ENCODE measurements around the gene EMX2.

DNA sequence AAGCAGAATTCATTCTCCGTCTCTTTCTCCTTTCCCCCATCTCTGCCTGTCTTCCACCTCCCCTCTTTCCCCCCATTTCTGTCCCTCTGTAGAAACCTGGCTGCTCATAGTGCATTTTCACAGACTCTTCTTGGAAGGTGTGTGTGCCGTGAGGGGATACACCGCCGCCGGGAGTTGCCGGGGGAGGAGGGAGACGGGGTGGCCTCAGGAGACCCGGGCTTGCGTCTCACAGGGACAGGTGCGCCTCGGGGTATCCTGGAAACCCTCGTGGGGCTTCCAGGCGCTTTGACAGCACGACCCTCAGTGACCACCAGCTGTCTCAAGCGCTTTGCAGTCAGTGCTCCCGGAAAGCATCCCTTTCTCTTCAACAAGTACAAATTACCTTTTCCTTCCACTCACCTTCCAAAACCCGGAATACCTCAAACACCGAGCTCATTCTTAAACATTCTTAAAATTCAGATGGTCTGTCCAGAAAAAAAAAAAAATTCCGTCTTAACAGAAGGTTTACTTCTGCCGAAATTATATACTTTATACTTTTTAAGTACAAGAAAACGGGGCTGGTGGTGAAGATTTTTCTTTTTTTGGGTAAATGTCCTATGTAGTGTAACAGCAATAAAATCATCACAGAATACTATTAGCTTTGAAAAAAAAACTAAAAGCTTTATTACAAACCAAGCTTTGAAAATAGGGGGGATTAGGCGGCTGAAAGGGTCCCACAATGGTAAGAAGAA lies 8.2 kb downstream of the EMX2 start:
- TF ChIP-seq, protein P1, sequence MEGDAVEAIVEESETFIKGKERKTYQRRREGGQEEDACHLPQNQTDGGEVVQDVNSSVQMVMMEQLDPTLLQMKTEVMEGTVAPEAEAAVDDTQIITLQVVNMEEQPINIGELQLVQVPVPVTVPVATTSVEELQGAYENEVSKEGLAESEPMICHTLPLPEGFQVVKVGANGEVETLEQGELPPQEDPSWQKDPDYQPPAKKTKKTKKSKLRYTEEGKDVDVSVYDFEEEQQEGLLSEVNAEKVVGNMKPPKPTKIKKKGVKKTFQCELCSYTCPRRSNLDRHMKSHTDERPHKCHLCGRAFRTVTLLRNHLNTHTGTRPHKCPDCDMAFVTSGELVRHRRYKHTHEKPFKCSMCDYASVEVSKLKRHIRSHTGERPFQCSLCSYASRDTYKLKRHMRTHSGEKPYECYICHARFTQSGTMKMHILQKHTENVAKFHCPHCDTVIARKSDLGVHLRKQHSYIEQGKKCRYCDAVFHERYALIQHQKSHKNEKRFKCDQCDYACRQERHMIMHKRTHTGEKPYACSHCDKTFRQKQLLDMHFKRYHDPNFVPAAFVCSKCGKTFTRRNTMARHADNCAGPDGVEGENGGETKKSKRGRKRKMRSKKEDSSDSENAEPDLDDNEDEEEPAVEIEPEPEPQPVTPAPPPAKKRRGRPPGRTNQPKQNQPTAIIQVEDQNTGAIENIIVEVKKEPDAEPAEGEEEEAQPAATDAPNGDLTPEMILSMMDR (IDR thresholded peaks at IDR 0.05), result no peak
- TF ChIP-seq POLR2A (IDR thresholded peaks at IDR 0.05), result no peak
